Measurements from ENCODE around the gene DLGAP4.

Gene DLGAP4

DNA sequence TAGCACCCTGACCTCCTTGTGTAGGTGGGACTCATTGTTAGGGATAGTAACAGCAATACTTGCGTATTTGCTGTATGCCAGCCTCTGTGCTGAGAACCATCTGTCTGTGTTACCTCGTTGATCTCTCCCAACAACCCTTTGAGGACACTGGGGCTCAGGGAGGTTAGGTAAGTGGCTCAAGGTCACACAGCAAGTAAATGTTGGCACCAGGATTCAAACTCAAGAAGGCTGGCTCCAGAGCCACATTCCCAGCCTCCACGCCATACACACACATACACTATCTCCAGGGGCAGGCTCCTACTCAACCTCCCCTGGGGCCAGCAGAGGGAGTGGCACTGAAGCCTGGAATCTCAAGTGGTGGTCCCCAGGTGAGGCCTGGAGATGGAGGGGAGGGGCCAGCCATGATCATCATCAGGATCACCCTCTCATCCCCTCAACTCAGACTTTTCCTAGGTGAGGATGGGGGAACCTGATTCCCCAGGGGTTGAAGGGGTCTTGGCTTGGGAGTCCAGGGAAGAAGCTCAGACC is 109.4 kb downstream of the DLGAP4 start:
- Histone ChIP-seq H3K36me3 (ENCODE audit: insufficient read depth, insufficient read length, low read length) (no peaks in the 10 kb centered on the region), H3K27me3 (ENCODE audit: insufficient read depth, insufficient read length) (no peaks in the 10 kb centered on the region), H3K9ac (ENCODE audit: insufficient read length, low read depth) (no peak overlapping the region), H3K4me1 (ENCODE audit: insufficient read depth, insufficient read length) (peaks cover 5% of the 10 kb centered on the region), H3K9me3 (ENCODE audit: insufficient read depth, low read length) (no peaks in the 10 kb centered on the region), H3K4me3 (ENCODE audit: insufficient read length, low read depth) (no peak overlapping the region)
- no peak for DNase-seq (ENCODE audit: low read depth, low spot score)
- TF ChIP-seq ZNF274 (IDR thresholded peaks at IDR 0.05; ENCODE audit: low read depth, low read length) (no peak), YY1 (IDR thresholded peaks at IDR 0.05; ENCODE audit: insufficient read depth, insufficient read length) (no peak), SUZ12 (IDR thresholded peaks at IDR 0.05; ENCODE audit: extremely low read depth, insufficient read depth, insufficient read length) (no peak)

DNA sequence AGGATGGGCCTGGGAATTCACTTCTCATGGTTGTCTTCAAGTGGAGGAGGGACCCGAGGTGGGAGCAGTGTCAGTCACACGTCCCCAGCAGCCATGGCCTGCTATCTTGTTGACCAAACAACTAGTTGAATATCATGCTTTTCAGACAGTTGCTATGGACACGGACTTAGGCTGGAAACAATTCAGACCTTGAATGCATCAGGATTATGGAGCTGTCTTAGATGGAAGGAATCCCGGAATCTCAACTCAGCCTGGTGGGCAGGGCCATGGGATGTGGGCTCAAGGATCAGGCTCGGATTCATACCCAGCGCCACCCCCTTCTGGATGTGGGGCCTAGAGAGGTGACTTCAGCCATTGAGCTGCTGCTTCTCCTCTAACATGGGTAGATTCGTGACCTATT is 112.6 kb downstream of the DLGAP4 start:
- H3K27me3 ChIP-seq (ENCODE audit: insufficient read depth, insufficient read length) = no peaks in the 10 kb centered on the region
- no peak overlapping the region for H3K9ac ChIP-seq (ENCODE audit: insufficient read length, low read depth)
- no peak for DNase-seq (ENCODE audit: low read depth, low spot score)
- no peaks in the 10 kb centered on the region for H3K36me3 ChIP-seq (ENCODE audit: insufficient read depth, insufficient read length, low read length)
- no peak overlapping the region for H3K4me3 ChIP-seq (ENCODE audit: insufficient read length, low read depth)
- no peak for TF ChIP-seq ZNF274 (IDR thresholded peaks at IDR 0.05; ENCODE audit: low read depth, low read length)
- peaks cover 5% of the 10 kb centered on the region for H3K4me1 ChIP-seq (ENCODE audit: insufficient read depth, insufficient read length)
- no peaks in the 10 kb centered on the region for H3K9me3 ChIP-seq (ENCODE audit: insufficient read depth, low read length)

DNA sequence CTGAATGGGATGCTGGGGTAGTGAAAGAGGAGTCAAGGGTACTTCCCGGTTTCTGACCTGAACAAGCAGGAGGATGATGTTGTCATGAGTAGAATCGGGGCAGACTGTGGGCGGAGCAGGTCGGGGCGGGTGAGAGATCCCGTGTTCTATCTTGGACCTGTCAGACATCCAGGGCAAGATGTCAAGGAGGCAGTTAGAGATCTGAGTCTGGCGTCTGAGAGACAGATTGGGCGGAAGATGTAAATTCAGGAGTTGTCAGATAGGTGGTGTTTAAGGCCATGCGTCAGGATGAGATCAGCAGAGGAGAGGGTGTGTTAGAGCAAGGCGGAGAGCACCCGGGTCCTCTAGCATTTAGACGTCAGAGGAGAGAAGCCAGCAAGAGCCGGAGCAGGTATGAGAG is 115.5 kb downstream of the DLGAP4 start:
- no peaks in the 10 kb centered on the region for H3K27me3 ChIP-seq (ENCODE audit: insufficient read depth, insufficient read length)
- H3K36me3 ChIP-seq (ENCODE audit: insufficient read depth, insufficient read length, low read length) = no peaks in the 10 kb centered on the region
- no peaks in the 10 kb centered on the region for H3K9me3 ChIP-seq (ENCODE audit: insufficient read depth, low read length)
- no peak for TF ChIP-seq SUZ12 (IDR thresholded peaks at IDR 0.05; ENCODE audit: extremely low read depth, insufficient read depth, insufficient read length)
- no peak for TF ChIP-seq YY1 (IDR thresholded peaks at IDR 0.05; ENCODE audit: insufficient read depth, insufficient read length)
- no peak for TF ChIP-seq ZNF274 (IDR thresholded peaks at IDR 0.05; ENCODE audit: low read depth, low read length)
- H3K9ac ChIP-seq (ENCODE audit: insufficient read length, low read depth) = no peak overlapping the region
- no peaks in the 10 kb centered on the region for H3K4me1 ChIP-seq (ENCODE audit: insufficient read depth, insufficient read length)
- no peak overlapping the region for H3K4me3 ChIP-seq (ENCODE audit: insufficient read length, low read depth)
- DNase-seq (ENCODE audit: low read depth, low spot score) = no peak

DNA sequence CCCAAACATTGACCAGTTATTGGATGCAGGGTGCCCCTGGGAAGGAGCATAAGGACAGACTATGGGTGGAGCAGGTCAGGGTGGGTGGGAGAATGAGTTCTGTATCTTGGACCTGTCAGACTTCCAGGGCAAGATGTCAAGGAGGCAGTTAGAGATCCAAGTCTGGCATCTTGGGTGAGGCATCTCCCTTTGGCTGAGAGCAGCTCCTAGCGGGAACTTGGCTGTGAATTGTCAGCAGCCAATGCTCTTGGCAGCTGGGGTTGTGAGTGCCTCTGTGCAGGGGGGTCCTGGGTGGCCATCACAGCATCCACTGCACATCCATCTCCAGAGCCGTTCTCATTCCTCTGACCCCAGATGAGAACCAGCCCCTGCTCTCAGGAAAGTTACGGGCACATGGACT is 118.2 kb downstream of the DLGAP4 start:
- DNase-seq (ENCODE audit: low read depth, low spot score) = no peak
- H3K4me3 ChIP-seq (ENCODE audit: insufficient read length, low read depth) = no peak overlapping the region
- no peaks in the 10 kb centered on the region for H3K9me3 ChIP-seq (ENCODE audit: insufficient read depth, low read length)
- no peaks in the 10 kb centered on the region for H3K36me3 ChIP-seq (ENCODE audit: insufficient read depth, insufficient read length, low read length)
- H3K27me3 ChIP-seq (ENCODE audit: insufficient read depth, insufficient read length) = no peaks in the 10 kb centered on the region
- TF ChIP-seq ZNF274 (IDR thresholded peaks at IDR 0.05; ENCODE audit: low read depth, low read length) (no peak), YY1 (IDR thresholded peaks at IDR 0.05; ENCODE audit: insufficient read depth, insufficient read length) (no peak), SUZ12 (IDR thresholded peaks at IDR 0.05; ENCODE audit: extremely low read depth, insufficient read depth, insufficient read length) (no peak)
- H3K9ac ChIP-seq (ENCODE audit: insufficient read length, low read depth) = no peak overlapping the region
- no peaks in the 10 kb centered on the region for H3K4me1 ChIP-seq (ENCODE audit: insufficient read depth, insufficient read length)

DNA sequence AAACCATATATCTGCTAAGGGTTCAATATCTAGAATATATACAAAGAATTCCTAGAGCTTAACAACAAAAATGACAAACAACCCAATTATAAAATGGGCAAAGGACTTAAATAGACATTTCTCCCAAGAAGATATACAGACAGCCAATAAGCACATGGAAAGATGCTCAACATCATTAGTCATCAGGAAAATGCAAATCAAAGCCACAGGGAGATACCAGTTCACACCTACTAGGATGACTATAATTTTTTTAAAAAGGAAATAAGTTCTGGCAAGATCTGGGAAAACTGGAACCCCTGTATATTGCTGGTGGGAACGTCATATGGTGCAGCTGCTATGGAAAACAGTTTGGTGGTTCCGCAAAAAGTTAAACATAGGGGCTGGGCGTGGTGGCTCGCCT is 119.0 kb downstream of the DLGAP4 start:
- Histone ChIP-seq H3K4me3 (ENCODE audit: insufficient read length, low read depth) (no peak overlapping the region), H3K9me3 (ENCODE audit: insufficient read depth, low read length) (no peaks in the 10 kb centered on the region), H3K4me1 (ENCODE audit: insufficient read depth, insufficient read length) (no peaks in the 10 kb centered on the region), H3K9ac (ENCODE audit: insufficient read length, low read depth) (no peak overlapping the region), H3K36me3 (ENCODE audit: insufficient read depth, insufficient read length, low read length) (no peaks in the 10 kb centered on the region), H3K27me3 (ENCODE audit: insufficient read depth, insufficient read length) (no peaks in the 10 kb centered on the region)
- no peak for TF ChIP-seq SUZ12 (IDR thresholded peaks at IDR 0.05; ENCODE audit: extremely low read depth, insufficient read depth, insufficient read length)
- no peak for DNase-seq (ENCODE audit: low read depth, low spot score)

DNA sequence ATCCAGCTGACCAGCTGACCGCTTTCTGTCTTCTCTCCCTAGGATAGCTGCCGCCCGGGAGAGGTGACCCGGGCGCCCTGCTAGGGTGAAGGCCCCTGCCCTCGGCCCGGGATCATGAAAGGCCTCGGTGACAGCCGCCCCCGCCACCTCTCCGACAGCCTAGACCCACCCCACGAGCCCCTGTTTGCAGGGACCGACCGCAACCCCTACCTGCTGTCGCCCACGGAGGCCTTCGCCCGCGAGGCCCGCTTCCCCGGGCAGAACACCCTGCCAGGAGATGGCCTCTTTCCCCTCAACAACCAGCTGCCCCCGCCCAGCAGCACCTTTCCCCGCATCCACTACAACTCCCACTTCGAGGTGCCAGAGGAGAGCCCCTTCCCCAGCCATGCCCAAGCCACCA is 125.5 kb downstream of the DLGAP4 start:
- no peaks in the 10 kb centered on the region for H3K9me3 ChIP-seq (ENCODE audit: insufficient read depth, low read length)
- no peak for TF ChIP-seq SUZ12 (IDR thresholded peaks at IDR 0.05; ENCODE audit: extremely low read depth, insufficient read depth, insufficient read length)
- no peak for TF ChIP-seq YY1 (IDR thresholded peaks at IDR 0.05; ENCODE audit: insufficient read depth, insufficient read length)
- TF ChIP-seq ZNF274 (IDR thresholded peaks at IDR 0.05; ENCODE audit: low read depth, low read length) = no peak
- no peak overlapping the region for H3K9ac ChIP-seq (ENCODE audit: insufficient read length, low read depth)
- no peak for DNase-seq (ENCODE audit: low read depth, low spot score)
- H3K36me3 ChIP-seq (ENCODE audit: insufficient read depth, insufficient read length, low read length) = peaks cover 4% of the 10 kb centered on the region
- peaks cover 5% of the 10 kb centered on the region for H3K4me1 ChIP-seq (ENCODE audit: insufficient read depth, insufficient read length)
- H3K4me3 ChIP-seq (ENCODE audit: insufficient read length, low read depth) = no peak overlapping the region
- H3K27me3 ChIP-seq (ENCODE audit: insufficient read depth, insufficient read length) = no peaks in the 10 kb centered on the region

DNA sequence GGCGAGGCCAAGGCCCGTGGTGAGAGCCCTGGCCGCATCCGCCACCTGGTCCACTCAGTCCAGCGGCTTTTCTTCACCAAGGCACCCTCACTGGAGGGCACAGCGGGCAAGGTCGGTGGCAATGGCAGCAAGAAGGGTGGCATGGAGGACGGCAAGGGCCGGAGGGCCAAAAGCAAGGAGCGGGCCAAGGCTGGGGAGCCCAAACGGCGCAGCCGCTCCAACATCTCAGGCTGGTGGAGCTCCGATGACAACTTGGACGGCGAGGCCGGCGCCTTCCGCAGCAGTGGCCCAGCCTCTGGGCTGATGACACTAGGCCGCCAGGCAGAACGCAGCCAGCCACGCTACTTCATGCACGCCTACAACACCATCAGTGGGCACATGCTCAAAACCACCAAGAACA is 126.0 kb downstream of the DLGAP4 start:
- no peaks in the 10 kb centered on the region for H3K27me3 ChIP-seq (ENCODE audit: insufficient read depth, insufficient read length)
- H3K9me3 ChIP-seq (ENCODE audit: insufficient read depth, low read length) = no peaks in the 10 kb centered on the region
- TF ChIP-seq YY1 (IDR thresholded peaks at IDR 0.05; ENCODE audit: insufficient read depth, insufficient read length) (no peak), ZNF274 (IDR thresholded peaks at IDR 0.05; ENCODE audit: low read depth, low read length) (no peak), SUZ12 (IDR thresholded peaks at IDR 0.05; ENCODE audit: extremely low read depth, insufficient read depth, insufficient read length) (no peak)
- no peak overlapping the region for H3K4me3 ChIP-seq (ENCODE audit: insufficient read length, low read depth)
- peaks cover 8% of the 10 kb centered on the region for H3K4me1 ChIP-seq (ENCODE audit: insufficient read depth, insufficient read length)
- peaks cover 4% of the 10 kb centered on the region for H3K36me3 ChIP-seq (ENCODE audit: insufficient read depth, insufficient read length, low read length)
- no peak overlapping the region for H3K9ac ChIP-seq (ENCODE audit: insufficient read length, low read depth)
- DNase-seq (ENCODE audit: low read depth, low spot score) = no peak

DNA sequence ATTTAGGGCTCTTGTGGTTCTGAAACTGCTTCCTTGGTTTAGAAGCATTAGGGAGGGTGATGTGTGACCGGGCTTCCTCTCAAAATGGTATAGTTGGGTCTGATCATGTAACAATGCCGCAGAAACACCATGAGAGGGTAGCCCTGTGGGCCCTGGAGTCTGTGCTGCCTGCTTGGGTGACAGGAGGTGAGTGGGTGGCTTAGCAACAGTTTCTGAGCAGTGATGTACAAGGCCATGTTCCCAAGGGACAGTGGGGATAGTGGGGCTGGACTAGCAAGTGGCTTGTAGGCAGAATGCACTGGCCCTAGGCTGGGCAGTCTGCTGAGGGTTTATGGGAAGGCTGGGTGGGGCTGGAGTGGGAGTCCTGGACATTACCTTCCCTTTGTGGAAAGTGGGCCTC is 128.2 kb downstream of the DLGAP4 start:
- H3K27me3 ChIP-seq (ENCODE audit: insufficient read depth, insufficient read length) = no peaks in the 10 kb centered on the region
- H3K9ac ChIP-seq (ENCODE audit: insufficient read length, low read depth) = no peak overlapping the region
- TF ChIP-seq YY1 (IDR thresholded peaks at IDR 0.05; ENCODE audit: insufficient read depth, insufficient read length) (no peak), ZNF274 (IDR thresholded peaks at IDR 0.05; ENCODE audit: low read depth, low read length) (no peak), SUZ12 (IDR thresholded peaks at IDR 0.05; ENCODE audit: extremely low read depth, insufficient read depth, insufficient read length) (no peak)
- H3K9me3 ChIP-seq (ENCODE audit: insufficient read depth, low read length) = no peaks in the 10 kb centered on the region
- H3K36me3 ChIP-seq (ENCODE audit: insufficient read depth, insufficient read length, low read length) = peaks cover 4% of the 10 kb centered on the region
- peaks cover 8% of the 10 kb centered on the region for H3K4me1 ChIP-seq (ENCODE audit: insufficient read depth, insufficient read length)
- H3K4me3 ChIP-seq (ENCODE audit: insufficient read length, low read depth) = no peak overlapping the region
- no peak for DNase-seq (ENCODE audit: low read depth, low spot score)
